Stimulated activated CD4-positive, alpha-beta T cell treated with anti-CD3 and anti-CD28 coated beads, Interleukin-1b, Interleukin-23, amount 100 ng/mL, for 24 hours (primary cell): Measurements from ENCODE around the gene CASZ1.

Experiments used
- DNase-seq, 4 experiments: peaks; one replicate each; pipeline ENCODE4 v3.0.0-alpha.2; 2020; ENCODE audit warnings: low read depth in 4 of 4, low spot score in 1 of 4

Gene CASZ1, protein sequence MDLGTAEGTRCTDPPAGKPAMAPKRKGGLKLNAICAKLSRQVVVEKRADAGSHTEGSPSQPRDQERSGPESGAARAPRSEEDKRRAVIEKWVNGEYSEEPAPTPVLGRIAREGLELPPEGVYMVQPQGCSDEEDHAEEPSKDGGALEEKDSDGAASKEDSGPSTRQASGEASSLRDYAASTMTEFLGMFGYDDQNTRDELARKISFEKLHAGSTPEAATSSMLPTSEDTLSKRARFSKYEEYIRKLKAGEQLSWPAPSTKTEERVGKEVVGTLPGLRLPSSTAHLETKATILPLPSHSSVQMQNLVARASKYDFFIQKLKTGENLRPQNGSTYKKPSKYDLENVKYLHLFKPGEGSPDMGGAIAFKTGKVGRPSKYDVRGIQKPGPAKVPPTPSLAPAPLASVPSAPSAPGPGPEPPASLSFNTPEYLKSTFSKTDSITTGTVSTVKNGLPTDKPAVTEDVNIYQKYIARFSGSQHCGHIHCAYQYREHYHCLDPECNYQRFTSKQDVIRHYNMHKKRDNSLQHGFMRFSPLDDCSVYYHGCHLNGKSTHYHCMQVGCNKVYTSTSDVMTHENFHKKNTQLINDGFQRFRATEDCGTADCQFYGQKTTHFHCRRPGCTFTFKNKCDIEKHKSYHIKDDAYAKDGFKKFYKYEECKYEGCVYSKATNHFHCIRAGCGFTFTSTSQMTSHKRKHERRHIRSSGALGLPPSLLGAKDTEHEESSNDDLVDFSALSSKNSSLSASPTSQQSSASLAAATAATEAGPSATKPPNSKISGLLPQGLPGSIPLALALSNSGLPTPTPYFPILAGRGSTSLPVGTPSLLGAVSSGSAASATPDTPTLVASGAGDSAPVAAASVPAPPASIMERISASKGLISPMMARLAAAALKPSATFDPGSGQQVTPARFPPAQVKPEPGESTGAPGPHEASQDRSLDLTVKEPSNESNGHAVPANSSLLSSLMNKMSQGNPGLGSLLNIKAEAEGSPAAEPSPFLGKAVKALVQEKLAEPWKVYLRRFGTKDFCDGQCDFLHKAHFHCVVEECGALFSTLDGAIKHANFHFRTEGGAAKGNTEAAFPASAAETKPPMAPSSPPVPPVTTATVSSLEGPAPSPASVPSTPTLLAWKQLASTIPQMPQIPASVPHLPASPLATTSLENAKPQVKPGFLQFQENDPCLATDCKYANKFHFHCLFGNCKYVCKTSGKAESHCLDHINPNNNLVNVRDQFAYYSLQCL (N-terminal part only)

DNA sequence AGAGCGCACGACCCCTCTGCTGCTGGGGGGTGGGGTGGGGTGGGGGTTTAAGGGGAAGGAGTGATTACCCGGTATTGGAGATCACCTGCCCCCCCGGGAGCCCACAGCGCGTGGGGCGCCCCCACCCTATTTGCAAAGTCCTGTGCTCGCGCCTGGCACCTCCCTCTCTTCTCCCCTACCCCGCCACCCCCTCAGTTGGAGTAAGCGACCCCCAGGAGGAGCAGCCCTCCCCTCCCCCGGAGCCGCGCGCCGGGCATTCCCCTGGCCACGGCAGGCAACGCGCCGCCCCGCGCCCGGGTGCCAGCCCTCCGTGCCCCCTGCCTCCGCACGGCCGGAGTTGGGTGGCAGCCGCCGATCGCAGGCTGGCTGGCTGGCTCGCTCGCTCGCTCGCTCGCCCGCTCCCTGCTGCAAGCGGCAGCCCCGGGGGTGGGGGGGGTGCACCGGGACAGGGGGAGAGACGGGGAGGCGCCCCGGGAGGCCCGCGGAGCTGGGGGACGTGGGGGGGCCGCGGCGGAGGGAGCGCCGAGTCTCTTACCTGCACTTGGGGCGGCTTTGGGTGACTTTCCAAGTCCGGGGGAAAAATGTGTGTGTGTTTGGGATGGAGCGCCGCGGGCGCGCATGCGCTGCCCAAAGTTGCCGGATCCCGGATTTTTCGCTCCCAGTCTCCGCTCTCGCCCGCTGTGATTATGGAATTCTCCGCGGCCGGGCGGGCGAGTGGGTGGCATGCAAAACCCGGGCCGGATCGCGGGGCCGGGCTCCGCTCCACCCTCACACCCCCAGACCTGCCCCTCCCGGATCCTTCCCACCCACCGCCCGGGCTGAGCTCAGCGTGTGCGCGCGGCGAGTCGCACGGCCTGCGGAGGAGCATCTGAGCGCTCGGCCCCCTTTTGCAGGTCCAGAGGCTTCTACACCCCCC, at the start of gene CASZ1:
CASZ1 (minus strand) TSS at position 618 of the 916 bp plus-strand sequence. CDS start 102,757 bp downstream, outside the sequence.
- DNase-seq = no peak

DNA sequence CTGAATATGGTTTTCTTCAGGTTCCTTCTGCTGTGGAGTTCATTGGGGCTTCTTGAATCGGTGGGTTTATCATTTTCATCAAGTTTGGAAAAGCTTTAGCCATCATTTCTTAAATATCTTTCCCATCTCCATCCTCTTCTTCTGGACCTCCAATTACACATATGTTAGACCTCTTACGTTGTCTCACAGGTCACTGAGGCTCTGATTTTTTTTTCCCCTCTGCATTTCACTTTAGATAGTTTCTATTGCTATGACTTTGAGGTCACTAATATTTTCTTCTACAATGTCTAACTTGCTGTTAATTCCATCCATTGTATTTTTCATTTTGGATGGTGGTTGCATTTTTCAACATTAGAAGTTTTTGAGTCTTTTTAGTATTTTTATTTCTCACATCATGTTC, 47.3 kb upstream of the CASZ1 start:
- DNase-seq = no peak

DNA sequence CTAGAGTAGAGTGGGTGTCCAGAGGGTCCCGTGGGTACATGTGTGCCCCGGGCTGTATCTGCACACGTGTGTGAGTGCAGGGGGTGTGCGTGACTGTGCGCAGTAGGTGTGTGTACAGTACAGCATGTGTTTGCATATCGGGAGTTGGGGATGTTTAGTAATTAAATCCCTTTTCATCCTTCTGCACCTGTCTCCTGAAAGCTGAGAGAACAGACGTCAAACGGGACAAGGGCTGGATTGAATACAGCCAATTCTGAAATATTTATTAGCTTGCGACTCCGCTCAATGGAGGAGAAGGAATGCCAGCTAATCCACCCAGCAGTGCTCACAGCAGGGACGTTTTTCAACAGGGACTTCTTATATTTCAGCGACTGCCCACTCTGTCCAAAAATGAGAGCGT, 44.7 kb upstream of the CASZ1 start:
- no peak for DNase-seq

DNA sequence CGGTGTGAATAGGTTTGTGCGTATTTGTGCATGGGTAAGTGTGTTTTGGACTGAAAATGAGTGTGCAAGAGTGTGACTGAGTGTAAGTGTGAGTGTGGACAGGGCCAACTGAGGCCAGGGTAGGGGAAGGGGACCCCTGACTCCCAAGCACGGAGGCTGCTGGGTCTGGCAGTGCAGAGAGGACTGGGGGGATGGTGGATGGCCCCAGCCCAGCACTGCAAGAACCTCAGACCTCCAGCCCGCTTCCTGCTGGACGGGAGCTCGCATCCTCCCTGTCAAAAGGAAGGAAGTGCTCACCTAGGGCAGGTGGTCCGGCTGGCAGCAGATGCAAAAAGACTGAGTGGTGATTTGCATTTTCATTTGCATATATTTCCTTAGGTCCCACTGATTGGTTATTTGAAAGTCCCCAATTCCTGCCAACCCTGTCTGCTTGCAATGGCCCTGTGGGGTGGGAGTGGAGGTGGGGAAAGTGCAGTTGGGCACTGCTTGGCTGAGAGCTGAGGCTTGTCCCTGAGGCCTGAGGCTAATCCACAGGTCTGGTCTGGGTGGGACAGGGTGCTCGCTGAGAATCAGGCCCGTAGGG, 42.8 kb upstream of the CASZ1 start:
- no peak for DNase-seq

DNA sequence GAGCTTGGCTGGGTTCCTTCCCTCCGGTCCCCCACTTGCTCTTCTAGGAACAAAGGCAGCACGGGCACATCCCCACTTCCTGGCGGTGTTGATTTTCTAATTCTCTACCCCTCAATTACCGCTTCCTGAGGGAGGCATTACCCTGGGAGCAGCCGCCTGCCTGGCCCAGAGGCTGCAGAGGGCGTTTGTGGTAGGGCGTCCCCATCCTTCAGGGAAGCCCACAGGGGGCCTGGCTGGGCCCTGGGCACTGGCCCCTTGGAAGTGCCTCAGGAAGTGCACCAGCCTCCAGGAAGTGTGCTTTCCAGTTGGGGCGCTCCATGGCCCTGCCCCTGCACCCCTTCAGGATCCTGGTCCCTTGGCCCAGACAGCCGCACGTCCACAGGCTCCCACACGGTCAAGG, 42.1 kb upstream of the CASZ1 start:
- DNase-seq = no peak

DNA sequence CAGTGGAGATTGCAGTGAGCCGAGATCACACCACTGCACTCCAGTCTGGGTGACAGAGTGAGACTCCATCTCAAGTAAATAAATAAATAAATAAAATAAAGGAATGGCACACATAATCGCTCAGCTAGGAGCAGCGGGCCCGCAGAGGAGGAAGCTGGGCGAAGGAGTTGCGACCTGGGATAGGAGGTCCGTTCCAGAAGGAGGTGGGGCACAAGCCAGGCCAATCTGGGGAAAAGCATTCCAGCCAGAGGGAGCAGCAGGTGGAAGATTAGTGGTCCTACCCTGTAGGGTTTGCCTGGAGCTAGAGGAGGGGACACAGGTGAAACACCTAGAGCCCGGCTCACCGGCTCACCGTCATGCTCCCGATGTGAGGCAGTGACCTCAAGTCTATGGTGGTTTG, 40.3 kb upstream of the CASZ1 start:
- DNase-seq = no peak

DNA sequence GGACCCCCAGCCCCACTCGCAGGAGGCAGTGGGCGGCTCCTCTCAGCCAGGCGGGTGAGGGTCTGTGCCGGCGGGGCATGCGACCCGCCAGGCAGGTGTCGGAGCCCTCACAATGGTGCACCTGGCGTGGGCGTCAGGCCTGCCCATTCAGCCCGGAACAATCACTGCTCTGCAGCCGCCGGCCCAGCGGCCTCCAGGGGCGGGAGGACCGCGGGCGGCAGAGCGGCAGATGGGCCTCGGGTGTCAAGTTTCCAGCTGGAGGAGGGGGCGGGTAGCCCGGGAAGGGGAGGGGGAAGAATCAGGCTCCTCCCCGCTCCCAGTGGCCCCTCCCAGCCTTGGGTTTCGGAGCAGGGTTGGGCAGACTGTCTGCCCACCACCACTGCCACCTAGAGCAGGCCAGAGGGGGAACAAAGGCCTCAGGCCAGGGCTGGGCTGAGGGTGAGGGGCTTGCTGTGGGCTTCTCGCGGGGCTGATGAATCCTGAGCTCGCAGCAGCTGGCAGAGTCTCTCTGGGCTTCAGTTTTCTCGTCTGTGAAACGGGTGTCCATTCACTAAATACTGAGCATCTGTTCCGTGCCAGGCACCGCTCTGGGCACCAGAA, 39.5 kb upstream of the CASZ1 start:
- DNase-seq = no peak

DNA sequence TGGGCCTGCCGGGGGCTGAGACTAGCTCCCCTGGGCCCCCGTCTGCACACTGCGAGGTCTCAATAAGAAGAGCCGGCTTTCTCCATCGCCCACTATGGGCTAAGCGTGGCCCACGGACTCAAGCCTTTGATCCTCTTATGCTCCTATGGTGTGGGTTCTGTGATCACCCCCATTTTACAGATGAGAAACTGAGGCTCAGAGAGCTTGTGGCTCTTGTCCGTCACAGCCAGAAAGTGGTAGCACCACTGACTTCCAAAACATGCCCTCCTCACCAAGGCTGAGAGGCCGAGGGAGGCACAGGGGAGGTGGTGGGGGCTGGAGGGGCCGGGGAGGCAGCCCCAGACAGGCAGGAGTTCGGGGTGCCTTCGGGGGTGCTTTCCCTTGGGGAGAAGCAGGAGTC, 39.0 kb upstream of the CASZ1 start:
- DNase-seq = no peak

DNA sequence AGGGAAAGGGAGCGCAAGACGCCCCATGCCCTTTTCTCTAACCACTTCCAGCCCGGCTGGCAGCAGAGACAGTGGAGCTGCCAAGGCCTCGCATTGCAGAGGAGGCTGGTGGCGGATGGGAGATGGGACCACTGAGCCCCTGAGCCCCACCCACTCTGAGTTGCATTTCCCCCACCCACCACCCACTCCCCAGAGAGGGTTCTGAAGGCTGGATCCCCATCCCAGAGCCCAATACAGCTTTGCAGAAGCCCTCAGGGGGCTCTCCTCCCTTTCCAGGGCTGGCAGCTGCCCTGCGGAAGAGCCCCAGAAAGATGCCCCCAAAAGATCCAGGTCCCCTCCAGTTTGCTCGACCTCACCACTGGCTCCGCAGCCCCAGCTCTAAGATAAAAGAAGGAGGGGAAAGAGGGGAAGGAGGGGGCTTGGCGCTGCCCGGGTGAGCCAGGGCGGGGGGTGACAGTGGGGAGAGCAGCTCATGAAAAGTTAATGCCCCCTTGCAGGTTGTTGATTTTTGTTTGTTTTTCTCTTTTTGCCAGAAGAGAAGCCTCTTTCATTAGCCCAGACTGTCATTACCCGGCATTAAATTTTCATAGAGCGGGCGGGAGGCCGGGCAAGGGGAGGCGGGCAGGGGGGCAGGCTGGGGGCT, 38.4 kb upstream of the CASZ1 start:
- DNase-seq = no peak

DNA sequence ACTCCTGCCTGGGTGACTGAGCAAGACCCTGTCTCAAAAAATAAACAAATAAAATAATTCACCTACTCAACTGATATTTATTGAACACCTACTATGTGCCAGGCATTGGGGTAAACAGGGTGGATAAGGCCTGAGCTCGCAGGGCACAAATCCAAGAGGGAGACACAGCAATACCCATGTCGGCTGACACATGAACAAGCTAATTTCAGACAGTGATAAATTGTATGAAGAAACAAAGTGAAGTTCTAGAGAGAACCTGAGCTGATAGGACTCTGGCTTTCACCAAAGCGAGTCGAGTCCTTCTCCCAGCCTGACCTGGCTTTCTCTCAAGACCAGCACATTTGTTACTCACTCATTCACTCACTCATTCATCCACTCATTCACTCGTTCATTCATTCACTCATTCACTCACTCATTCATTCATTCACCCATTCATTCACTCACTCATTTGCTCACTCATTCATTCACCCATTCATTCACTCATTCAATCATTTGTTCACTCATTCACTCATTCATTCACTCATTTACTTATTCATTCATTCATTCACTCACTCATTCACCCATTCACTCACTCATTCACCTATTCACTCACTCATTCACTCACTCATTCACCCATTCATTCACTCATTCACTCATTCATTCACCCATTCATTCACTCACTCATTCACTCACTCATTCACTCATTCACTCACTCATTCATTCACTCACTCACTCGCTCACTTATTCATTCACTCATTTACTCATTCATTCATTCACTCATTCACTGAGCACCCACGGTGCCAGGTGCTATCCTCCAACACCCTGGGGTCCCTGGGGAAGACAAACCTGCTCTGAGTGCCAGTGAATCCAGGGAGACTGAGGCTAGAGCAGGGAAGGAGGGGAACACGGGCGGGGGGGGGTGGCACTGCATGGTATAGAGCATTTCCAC, 37.4 kb upstream of the CASZ1 start:
- no peak for DNase-seq

DNA sequence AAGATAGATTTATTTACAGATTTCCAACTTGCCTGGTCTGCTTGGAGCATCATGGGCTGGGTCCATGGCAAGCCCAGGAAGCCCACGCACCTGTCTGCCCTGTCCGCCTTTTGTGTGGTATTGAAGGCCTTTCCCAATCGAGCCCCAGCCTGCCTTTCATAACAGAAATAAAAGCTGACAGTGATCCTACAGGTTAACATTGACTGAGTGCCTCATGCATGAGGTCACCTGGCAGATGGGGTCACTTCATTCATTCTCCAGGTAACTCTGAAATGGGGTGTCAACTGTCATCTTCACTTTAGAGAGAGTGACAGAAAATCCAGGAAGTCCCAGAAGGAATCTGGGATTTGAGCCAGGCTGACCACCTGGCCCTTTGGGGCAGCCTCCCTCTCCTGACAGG, 36.3 kb upstream of the CASZ1 start:
- no peak for DNase-seq

DNA sequence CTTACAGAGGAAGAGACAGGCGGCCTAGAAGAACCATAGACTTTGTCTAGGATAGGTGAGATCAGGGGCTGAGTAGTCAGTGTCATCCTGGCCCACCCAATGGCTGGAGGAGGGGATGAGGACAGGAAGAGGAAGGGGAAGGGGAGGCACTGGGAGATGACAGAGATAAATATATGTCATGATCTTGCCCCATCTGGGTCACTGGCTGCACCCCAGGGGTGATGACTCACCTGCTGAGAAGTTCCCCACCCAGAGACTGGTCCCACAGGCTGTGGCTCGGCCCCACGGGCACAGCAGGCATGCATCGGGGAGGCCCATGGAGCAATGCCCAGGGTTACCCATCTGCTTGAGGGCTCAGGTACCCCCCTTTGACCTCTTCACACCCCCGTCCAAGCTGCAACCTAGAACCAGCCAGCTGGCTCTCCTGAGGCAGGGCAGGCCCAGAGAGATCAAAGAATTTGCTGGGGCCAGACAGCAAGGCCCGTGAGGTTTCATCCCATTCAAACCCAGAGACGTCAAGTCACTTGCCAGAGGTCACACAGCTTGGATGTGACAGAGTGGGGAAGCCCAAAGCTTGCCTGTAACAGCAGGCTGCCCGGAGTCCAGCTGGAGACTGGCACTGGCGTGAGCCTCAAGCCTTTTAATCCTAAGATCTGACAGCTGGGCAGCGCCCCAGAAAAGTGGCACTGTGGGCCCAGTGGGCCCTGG, 34.7 kb upstream of the CASZ1 start:
- DNase-seq = no peak

DNA sequence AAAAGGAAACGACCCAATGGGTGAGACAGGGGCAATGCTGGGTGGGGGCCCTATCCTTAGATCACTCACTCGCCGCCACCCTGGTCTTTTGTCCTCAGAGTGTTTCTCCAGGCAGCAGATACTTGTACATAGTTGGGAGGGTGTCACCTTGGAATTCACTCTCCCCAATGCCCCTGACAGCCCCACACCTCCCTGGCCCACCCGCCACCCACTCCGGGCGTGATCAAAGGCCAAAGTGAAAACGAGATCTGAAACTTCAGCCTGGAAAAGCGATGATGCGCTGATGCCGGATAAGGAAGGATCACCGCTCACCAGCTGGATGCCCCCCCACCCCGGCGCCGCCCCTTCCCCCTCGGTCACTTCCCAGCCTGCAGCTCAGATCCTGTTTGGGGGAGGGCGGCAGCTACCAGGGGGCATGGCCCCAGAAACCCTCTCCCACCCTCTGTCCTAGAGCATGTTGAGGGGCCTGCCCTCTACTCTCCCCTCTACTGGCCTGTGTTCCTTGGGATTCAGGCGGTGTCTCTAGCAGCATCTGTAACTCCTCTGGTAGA, 33.6 kb upstream of the CASZ1 start:
- DNase-seq = no peak

DNA sequence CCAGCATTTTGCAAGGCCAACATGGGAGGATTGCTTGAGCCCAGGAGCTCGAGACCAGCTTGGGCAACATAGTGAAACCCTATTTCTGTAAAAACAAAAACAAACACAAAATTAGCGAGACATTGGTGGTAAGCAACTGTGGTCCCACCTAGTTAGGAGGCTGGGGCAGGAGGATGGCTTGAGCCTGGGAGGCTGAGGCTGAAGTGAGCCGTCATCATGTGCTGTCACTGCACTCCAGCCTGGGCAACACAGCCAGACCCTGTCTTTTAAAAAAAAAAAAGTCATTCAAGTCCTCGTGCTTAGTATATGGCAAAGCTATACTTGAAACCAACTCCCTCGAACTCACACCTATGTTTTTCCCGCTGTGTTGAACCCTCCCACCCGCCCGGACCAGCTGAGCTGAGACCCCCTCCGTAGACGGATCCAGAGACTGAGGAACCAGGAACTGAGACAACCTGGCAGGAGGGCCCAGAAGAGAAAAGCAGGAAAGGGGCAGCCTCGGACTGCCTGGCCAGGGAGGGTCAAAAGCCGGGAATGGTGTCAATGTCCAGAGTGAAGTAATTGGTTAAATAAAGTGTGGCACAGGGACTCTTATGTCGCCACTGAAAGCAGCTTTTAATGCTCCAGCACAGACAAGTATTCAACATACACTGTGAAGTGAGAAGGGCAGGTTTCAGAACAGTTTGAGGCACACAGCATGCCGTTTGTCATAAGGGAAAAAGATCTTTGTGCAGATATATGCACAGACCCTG, 32.8 kb upstream of the CASZ1 start:
- DNase-seq = no peak

DNA sequence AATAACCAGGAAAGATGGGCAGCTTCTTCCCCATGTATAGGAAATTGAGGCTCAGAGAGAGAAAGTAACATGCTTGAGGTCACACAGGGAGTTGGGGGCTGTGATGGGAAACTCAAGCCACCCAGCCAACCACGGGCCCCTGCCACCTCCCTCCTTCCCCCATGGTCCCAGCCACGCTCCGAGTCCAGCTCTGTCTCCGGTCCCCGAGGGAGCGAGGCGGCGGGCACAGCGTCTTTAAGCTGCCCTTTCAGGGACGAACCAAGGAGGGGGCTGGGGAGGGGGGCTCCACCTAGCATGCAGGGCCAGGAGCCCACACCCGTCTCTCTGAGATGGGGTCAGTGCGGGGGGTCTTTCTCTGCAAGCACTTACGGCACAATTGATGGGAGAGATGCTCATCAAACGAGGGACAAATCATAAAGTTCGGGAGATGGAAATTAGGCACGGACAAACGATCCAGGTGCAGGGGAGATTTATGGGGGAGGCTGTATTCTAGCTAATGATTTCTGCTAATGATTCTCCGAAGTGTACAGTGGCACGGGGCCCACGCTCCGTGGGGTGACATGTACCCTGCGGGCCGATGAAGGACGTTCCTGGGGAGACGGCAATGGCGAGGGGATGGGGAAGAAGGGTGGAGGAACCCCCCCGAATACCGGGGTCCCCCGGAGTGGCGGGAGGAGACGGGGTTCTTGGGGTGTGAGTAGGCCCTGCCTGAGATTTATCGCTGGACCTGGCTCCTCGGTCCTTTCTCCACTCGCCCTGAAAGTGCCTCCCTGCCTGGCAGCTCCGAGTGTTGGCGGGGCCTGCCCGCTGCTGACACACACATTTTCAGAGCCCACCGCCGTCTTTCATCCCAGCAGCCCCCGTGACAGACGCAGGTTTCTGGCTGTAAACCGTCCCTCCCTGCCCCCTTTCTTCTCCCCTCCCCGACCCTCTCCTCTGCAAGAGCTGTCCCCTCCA, 31.2 kb upstream of the CASZ1 start:
- DNase-seq = no peak
